ENCODE measurements around the gene WDFY2. TPM values are rescaled to one million over a fixed set of nuclear protein-coding genes. Genes with fewer than 3 reads are reported as not detected.
A peak's percentile ranks its signal among the peaks of the same experiment; 100 is the strongest.

WDFY2 gene
- total RNA-seq, 1 experiment from 2014 or later = 45.5 TPM

GRCh38 chr13:51636349-51636890, 52.2 kb downstream of the WDFY2 start:
- no peaks in the 10 kb centered on the region for H3K36me3 ChIP-seq (ENCODE audit: insufficient read depth, low read length, poor library complexity, severe bottlenecking)
- TF ChIP-seq EZH2 (IDR thresholded peaks at IDR 0.05; ENCODE audit: borderline replicate concordance, low read depth, low read length, poor library complexity, severe bottlenecking) (no peak), CTCF (conservative IDR thresholded peaks at IDR 0.05; ENCODE audit: low read depth, low read length) (no peak)
- no peaks in the 10 kb centered on the region for H3K27me3 ChIP-seq (replicated peaks; ENCODE audit: insufficient read depth, low read depth, low read length, poor library complexity)
- POLR2A ChIA-PET (ENCODE audit: low non-redundant PET) = no interaction called here
- no peaks in the 10 kb centered on the region for H3K9me3 ChIP-seq (ENCODE audit: low read depth, low read length, poor library complexity, severe bottlenecking)
- no TSS peak for BruUV-seq (replicated peaks)
- CTCF ChIA-PET = no interaction called here
- no peak for DNase-seq (ENCODE audit: low spot score)
- H3K4me1 ChIP-seq (ENCODE audit: insufficient read depth, low read length, poor library complexity, severe bottlenecking) = peaks cover 87% of the 10 kb centered on the region
- intact Hi-C loops (cut with micrococcal nuclease; ENCODE audit: unreplicated experiment) = loop anchor here (5.0 kb wide), 1 partner anchor 184 kb away; the partner anchor contains the start of gene INTS6
- no peak overlapping the region for H3K4me3 ChIP-seq (ENCODE audit: low read depth, low read length, poor library complexity, severe bottlenecking)
- peak overlapping the region; percentile 79 for H3K27ac ChIP-seq (ENCODE audit: low read depth, low read length, poor library complexity, severe bottlenecking)

- no peaks in the 10 kb centered on the region for H3K9me3 ChIP-seq (ENCODE audit: low read depth, low read length, poor library complexity, severe bottlenecking)
- H3K4me3 ChIP-seq (ENCODE audit: low read depth, low read length, poor library complexity, severe bottlenecking) = peak overlapping the region; percentile 33
- H3K36me3 ChIP-seq (ENCODE audit: insufficient read depth, low read length, poor library complexity, severe bottlenecking) = no peaks in the 10 kb centered on the region
- ChIA-PET POLR2A (ENCODE audit: low non-redundant PET) (no interaction called here), CTCF (no interaction called here)
- peaks cover 84% of the 10 kb centered on the region for H3K4me1 ChIP-seq (ENCODE audit: insufficient read depth, low read length, poor library complexity, severe bottlenecking)
- TF ChIP-seq CTCF (conservative IDR thresholded peaks at IDR 0.05; ENCODE audit: low read depth, low read length) = no peak
- TF ChIP-seq EZH2 (IDR thresholded peaks at IDR 0.05; ENCODE audit: borderline replicate concordance, low read depth, low read length, poor library complexity, severe bottlenecking) = no peak
- peak overlapping the region; percentile 79 for H3K27ac ChIP-seq (ENCODE audit: low read depth, low read length, poor library complexity, severe bottlenecking)
- DNase-seq (ENCODE audit: low spot score) = no peak
- H3K27me3 ChIP-seq (replicated peaks; ENCODE audit: insufficient read depth, low read depth, low read length, poor library complexity) = no peaks in the 10 kb centered on the region
- intact Hi-C loops (cut with micrococcal nuclease; ENCODE audit: unreplicated experiment) = loop anchor here (2.0 to 5.0 kb wide), 2 partner anchors 53 to 186 kb away; partner anchors contain the start of genes INTS6 and WDFY2
- TSS peak; percentile 75 for BruUV-seq (replicated peaks)
These were observed 53.6 kb downstream of the WDFY2 start for GRCh38 chr13:51637852-51638215.

- peak overlapping the region; percentile 33 for H3K4me3 ChIP-seq (ENCODE audit: low read depth, low read length, poor library complexity, severe bottlenecking)
- POLR2A ChIA-PET (ENCODE audit: low non-redundant PET) = interaction anchor here (0.6 kb wide), 1 partner anchor 198 kb away, joined by 3 read pairs; no protein-coding TSS in a partner anchor
- H3K4me1 ChIP-seq (ENCODE audit: insufficient read depth, low read length, poor library complexity, severe bottlenecking) = peaks cover 84% of the 10 kb centered on the region
- TF ChIP-seq CTCF (conservative IDR thresholded peaks at IDR 0.05; ENCODE audit: low read depth, low read length) (no peak), EZH2 (IDR thresholded peaks at IDR 0.05; ENCODE audit: borderline replicate concordance, low read depth, low read length, poor library complexity, severe bottlenecking) (no peak)
- intact Hi-C loops (cut with micrococcal nuclease; ENCODE audit: unreplicated experiment) = loop anchor here (2.0 to 5.0 kb wide), 2 partner anchors 54 to 186 kb away; partner anchors contain the start of genes INTS6 and WDFY2
- BruUV-seq (replicated peaks) = no TSS peak
- H3K27me3 ChIP-seq (replicated peaks; ENCODE audit: insufficient read depth, low read depth, low read length, poor library complexity) = no peaks in the 10 kb centered on the region
- H3K9me3 ChIP-seq (ENCODE audit: low read depth, low read length, poor library complexity, severe bottlenecking) = no peaks in the 10 kb centered on the region
- peak overlapping the region; percentile 79 for H3K27ac ChIP-seq (ENCODE audit: low read depth, low read length, poor library complexity, severe bottlenecking)
- no peaks in the 10 kb centered on the region for H3K36me3 ChIP-seq (ENCODE audit: insufficient read depth, low read length, poor library complexity, severe bottlenecking)
- peak; percentile 80 for DNase-seq (ENCODE audit: low spot score)
- CTCF ChIA-PET = no interaction called here
These were observed 54.1 kb downstream of the WDFY2 start for GRCh38 chr13:51638216-51638871.
